Stimulated activated CD8-positive, alpha-beta memory T cell treated with anti-CD3 and anti-CD28 coated beads, Interleukin-15, amount 100 ng/mL, for 48 hours (primary cell): ENCODE data around the gene KMT2C.

Experiments used
- DNase-seq, 2 donors: peaks; one replicate each; pipeline ENCODE4 v3.0.0-alpha.2; 2020; ENCODE audit warnings: low read depth in 2 of 2

Gene KMT2C

GRCh38 chr7:152142976-152143595, 292.7 kb downstream of the KMT2C start:
- no peak for DNase-seq

DNA sequence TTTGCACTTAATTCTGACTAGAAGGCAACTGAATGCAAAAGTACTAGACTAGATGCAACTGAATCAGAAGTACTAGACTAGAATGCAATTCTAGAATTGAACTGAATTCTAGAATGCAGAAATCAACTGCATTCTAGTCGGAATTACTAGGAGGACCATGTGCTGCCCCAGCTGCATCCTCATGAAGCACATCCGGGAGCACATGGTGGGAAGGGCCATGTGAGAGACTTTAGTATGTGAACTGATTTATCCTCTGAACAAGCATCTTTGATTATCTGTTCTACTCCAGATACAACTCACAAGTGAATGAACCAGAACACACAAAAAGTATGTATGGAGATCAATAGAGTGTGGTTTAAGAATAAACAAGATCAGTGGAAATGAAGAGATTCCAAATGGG, 295.2 kb downstream of the KMT2C start:
- no peak for DNase-seq

GRCh38 chr7:152140067-152140466, 295.7 kb downstream of the KMT2C start:
- DNase-seq = no peak

DNA sequence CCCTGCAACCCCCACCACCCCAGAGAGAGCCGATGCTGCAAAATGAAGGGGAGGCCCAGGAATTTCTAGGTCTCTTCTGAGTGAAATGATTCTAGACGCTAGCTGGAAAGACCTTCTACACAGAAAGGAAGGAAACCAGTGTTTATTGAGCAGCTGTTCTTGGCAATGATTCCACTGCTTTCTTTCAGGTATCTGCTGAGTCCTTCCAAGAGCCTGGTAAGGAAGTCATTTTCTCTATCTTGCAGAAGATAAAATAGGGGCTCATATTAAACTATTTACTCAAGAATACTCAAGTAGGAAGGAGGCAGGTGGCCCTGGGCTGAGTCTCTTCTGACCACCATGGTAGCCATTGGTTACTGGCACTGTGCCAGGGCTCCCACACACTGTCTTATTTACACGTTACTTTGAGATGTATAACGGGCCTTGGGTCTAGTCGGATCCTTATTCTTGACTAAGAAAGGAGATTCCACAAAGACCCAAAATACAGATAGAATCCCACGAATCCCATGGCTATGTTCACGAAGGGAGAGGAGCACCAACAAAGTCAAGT, 298.3 kb downstream of the KMT2C start:
- no peak for DNase-seq

DNA sequence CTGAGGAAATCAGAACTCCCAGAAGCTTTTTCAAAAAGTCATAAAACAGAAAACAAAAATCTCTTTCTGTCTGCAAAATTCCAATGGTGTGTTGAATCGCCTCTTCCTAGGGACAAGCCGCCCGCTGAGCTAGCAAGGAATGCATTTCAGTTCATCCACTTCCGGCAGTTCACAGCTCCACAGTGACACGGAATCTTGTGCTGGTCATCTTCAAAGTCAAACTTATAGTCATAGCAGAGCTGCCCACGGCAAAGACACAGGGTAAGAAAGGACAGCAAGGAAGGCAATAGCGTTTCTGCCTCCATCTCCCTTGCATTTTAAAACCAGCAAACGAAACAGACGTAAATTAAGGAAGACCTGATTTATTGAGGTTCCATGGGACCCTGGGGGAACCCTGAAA, 299.1 kb downstream of the KMT2C start:
- no peak for DNase-seq

GRCh38 chr7:152133804-152134203, 302.0 kb downstream of the KMT2C start:
- DNase-seq = no peak

DNA sequence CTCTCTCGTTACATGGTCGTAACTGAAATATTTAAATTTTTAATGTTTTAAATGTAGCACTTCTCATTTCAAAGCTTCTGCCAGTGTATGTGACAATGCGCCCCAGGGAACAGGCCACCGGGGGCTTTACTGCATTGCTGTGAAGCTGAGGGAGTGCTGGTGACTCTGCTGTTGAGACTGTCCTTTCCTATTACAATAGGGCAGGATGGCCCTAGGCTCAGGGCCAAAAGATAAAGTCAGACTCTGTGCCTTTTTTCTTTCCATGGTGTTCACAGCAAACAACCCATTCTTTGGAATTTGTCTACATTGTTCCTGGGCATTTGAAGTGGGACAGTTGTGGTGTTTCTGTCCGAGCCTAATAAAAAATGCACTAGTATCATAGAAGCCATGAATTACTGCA, 303.0 kb downstream of the KMT2C start:
- DNase-seq = no peak

DNA sequence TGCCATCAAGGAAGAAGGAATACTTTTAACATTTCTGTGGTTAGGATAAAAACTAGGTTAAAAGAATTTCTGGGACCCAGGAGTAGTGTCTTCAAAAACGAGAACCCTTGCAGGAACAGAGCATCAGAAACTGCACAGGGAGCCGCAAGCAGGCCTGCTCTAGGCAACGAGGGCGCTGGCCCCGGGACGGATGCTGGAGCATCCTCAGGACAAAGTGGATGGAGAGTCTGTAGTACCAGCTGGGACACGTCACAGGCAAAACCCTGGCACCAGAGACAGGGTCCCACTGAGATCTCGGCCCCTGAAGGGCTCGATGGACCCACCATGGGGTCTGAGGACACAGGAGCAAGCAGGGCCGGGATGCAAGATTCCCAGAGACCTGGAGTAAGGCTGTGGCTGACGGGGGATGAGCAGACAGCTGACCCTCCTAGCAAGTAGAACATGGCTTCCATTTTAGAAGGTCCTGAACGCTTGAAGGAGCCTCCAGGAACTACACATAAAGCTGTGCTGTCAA, 303.8 kb downstream of the KMT2C start:
- no peak for DNase-seq

DNA sequence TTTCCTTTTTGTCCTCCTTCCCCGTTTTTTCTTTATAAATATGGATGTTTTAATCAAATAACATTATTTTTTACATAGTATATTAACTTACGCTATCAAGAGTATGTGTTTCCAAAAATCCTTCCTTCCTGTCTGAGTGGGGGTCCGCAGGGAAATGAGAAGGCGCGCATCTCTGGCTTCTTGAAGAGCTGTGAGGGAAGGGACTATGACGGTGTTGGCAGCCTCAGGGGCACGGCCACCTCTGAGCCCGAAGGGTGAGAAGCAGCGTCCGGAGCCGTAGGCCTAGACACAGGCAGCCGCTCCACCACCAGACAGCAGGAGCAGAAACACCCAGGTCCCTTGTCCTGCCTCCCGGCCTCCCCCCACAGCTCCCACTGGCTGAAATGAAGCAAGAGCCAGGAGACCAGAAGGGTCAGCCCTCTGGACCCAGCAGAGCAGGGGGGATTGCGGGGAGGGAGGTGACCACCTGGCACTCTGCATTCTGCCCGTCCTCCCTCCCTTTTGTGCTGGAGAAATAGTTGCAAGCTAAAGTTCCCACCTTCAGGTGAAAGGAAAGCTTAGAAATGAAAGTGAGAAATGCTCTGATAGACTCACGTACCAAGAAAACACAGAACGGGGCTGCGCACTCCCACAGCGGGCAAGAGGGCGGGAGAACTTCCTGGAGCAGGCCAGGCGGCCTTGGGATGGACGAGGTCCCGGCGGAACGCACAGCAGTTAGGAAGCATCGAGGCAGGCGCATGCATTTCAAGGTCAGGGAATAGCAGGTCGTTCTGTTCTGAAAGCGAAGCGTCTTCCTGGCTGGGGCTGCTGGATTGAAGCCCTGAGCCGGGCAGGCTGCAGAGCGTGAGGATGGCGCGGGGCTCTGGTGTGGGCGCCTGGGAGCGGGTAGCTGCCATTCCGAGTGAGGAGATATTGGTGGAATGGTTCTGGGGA, 304.9 kb downstream of the KMT2C start:
- DNase-seq = no peak

- DNase-seq = no peak
Observed at GRCh38 chr7:152129682-152130081, 306.1 kb downstream of the KMT2C start.

DNA sequence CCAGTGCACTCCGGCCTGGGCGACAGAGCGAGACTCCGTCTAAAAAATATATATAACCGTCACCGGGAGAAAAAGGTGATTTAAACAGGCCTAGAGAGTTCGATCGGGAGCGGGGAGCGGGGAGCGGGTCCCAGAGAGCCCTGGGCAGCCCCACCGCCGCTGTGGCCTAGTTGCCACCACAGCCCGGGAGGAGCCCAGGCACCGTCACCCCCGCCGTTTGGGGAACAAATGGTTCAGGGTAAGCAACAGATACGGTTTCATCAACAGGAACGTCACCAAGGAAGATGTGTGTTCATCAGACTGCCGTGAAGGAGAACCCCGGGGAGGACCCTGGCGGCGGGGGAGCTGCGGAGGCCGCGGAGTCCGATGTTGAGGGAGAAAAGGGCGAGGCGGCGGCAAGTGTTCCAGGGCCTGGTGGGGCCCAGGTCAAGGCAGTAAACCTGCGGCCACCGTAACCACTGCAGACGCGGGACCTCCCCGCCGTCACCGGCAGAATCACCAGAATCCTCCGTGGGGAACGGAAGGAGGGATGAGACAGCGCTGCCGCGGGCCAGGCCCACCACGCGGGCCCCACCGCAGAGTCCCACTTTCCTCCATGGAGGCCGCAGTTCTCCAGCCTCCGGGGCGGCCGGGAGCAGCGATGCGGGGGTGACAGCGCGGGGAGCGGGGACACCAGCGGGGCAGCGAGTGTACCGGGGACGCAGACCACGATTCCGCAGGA, 306.9 kb downstream of the KMT2C start:
- no peak for DNase-seq

GRCh38 chr7:152128252-152128651, 307.6 kb downstream of the KMT2C start:
- no peak for DNase-seq

DNA sequence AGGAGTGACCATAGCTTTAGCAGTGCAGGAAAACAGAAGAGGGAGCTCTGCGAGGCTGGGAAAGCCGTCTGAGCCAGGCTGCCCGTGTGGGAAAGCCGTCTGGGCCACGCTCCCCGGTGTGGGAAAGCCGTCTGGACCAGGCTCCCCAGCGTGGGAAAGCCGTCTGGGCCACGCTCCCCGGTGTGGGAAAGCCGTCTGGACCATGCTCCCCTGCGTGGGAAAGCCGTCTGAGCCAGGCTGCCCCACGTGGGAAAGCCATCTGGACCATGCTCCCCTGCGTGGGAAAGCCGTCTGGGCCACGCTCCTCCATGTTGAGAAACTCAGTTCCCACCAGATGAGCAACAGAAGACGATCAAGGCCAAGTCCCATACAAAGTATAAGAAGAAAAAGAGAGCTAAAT, 308.6 kb downstream of the KMT2C start:
- DNase-seq = no peak

GRCh38 chr7:152126741-152127140, 309.1 kb downstream of the KMT2C start:
- no peak for DNase-seq

DNA sequence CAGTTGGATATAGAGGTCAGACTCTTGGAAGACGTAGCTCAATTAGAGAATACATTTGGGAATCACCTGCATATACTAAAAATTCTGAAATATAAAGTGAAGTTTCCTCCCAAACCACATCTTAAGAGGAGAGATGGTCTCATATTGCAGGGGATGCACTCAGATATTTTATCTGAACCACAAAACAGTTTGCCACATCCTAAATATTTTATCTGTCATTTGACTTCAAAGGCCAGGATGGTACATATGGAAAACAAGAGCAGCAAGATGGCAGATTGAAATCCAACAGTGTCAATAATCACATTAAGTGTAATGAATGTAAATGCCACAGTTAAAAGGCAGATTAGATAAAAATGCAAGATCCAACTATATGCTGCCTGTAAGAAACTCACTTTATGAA, 313.3 kb downstream of the KMT2C start:
- no peak for DNase-seq

DNA sequence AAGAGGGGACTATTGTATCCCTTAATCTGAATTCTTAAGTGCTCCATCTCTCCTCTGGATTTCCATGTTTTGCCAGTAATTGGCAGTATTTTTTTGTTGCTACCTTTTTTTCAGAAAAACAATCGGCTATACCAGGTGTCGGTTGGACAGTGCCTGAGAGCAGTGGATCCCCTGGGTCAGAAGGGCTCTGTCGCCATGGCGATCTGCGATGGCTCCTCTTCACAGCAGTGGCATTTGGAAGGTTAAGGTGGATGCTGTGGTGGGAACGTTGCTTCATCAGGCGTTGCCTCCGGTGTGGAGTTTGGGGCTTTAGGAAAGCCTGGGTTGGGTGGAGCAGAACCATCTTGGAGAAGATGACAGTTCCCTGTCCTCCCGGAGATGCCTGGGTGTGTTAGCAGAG, 314.4 kb downstream of the KMT2C start:
- no peak for DNase-seq

DNA sequence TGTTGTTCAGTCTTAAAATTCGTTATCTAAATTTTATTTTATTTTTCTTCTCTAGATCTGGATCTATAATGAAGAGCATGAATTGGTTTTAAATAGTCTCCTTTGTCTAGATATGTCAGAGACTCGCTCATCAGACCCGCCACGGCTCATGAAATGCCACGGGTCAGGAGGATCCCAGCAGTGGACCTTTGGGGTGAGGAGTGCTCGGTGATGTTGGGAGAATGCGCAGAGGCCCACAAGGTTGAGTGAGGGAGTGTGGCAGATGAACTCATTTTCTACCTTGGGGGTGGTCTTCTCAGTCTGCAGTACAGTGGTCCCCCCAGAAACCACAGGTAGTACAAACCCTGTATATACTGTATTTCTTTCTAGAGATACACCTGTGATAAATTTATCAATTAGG, 315.0 kb downstream of the KMT2C start:
- DNase-seq = no peak

DNA sequence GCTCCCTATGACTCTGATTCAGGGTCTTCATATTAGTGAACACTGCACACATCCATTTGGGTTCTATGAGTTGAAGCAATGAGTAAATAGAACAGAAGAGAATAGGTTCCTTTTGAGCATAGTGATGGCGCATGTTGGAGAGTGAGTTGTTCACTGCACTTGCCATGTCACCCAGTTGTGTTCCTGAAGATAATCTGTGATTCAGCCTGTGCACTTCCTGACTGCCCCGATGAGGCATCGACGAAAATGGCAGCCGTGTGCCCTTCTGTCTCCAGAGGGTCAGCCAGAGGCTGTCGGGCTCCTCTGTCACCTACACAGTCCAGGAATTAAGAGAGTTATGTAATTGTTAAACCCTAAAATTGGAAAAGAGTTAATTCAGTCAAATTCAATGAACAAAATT, 315.6 kb downstream of the KMT2C start:
- no peak for DNase-seq

DNA sequence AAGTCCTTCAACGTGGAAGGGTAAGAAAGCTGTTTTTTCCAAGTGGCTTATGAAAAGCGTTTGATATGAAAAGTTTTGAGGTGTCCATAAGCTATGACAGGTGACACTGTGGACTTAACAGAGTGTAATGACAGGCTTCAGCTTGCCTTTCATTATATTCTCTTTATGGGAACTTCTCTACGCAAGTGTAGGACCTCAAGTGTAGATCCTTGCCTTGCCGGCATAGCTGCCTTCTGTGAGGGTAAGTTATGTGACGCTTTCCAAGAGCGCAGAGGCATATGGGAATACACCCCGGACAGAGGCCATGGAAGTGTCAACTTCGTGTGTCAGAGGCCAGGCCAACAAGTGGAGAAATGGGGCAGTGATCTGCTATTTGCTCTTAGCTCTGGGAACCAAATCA, 318.4 kb downstream of the KMT2C start:
- no peak for DNase-seq

DNA sequence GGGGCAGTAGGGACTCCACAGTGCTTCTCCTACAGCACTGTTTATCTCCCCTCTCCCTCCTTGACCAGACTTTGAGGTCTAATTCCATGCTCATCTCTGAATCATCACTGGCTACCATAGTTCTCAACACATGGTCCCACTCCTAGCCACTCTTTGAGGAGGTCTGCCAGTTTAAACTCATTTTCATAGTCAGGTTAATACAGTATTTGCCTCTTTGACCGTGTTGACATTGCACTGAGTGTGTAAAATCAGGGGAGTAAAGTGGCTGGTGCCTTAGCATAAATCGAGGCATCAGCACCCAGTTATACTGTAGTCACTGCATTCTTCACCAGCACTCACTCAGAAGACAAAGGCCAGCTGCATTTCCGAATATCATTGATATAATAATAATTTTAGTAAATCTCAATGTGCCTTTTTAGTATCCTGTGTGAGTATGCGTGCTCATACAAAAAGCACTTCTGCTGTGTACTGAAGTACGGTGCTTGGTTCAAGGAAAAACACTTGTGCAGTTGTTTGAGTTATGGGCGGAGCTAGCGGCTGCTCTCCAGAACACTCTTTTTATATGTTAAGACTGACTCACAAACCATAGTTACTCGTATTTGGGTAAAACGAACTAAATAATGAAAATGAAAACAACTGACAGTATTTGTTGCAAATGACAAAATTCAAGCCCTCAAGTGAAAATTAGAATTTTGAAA, 320.6 kb downstream of the KMT2C start:
- no peak for DNase-seq

- no peak for DNase-seq
Observed at GRCh38 chr7:152112829-152113228, 323.0 kb downstream of the KMT2C start.

GRCh38 chr7:152108359-152108758, 327.4 kb downstream of the KMT2C start:
- no peak for DNase-seq
